A673 (cell line): ENCODE measurements around the gene ONECUT1.

Experiments used
- EZH2 ChIP-seq: fragments of 200-600 bp; sonication (generic); IDR thresholded peaks from 2 replicates; pipeline ENCODE4 v1.6.1; 2017; ENCODE audit warnings: borderline replicate concordance, low read depth, mild to moderate bottlenecking, mixed read lengths, antibody characterized with exemption, low read length; ENCODE audit not compliant: poor library complexity, severe bottlenecking
- TF ChIP-seq, protein P1 (sequence below): fragments of 300-800, 200-600 bp; sonication (generic); conservative IDR thresholded peaks from 2 replicates; pipeline ENCODE4 v1.5.1; 2017; ENCODE audit warnings: low read depth, mild to moderate bottlenecking, antibody characterized with exemption, low read length, moderate library complexity, mixed read lengths

DNA sequence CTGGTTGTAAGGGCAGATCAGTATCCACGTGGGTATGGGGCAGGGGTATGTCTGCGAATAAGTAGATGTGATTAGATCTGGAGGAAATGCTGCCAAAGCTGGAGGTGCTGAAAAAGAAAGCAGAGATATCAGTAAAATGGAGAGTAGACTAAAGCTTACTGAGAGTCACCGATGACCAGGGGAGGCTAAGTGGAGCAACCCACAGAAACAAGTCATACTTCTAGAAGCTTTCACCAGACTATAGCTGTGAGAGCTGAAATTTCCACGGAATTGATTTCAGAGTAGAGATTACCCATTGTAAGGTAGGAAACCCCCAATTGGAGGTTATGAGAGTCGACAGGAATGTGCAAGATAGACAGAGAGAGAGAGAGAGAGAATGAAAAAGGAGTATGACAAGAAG, 27.5 kb downstream of the ONECUT1 start:
- TF ChIP-seq EZH2: no peak
- TF ChIP-seq, protein P1, sequence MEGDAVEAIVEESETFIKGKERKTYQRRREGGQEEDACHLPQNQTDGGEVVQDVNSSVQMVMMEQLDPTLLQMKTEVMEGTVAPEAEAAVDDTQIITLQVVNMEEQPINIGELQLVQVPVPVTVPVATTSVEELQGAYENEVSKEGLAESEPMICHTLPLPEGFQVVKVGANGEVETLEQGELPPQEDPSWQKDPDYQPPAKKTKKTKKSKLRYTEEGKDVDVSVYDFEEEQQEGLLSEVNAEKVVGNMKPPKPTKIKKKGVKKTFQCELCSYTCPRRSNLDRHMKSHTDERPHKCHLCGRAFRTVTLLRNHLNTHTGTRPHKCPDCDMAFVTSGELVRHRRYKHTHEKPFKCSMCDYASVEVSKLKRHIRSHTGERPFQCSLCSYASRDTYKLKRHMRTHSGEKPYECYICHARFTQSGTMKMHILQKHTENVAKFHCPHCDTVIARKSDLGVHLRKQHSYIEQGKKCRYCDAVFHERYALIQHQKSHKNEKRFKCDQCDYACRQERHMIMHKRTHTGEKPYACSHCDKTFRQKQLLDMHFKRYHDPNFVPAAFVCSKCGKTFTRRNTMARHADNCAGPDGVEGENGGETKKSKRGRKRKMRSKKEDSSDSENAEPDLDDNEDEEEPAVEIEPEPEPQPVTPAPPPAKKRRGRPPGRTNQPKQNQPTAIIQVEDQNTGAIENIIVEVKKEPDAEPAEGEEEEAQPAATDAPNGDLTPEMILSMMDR: no peak
